HepG2 (cell line): ENCODE measurements around the gene RBM22. TPM values are rescaled to one million over a fixed set of nuclear protein-coding genes. Genes with fewer than 3 reads are reported as not detected.
A peak's percentile ranks its signal among the peaks of the same experiment; 100 is the strongest.

ENCODE experiments used
- ATAC-seq: fragments of 200-7000 bp; cut with Tn5 transposase; 3 replicates; pipeline ENCODE4 v1.9.1; 2020; ENCODE audit warnings: mild to moderate bottlenecking, moderate library complexity
- BruUV-seq: library from RNA; stranded (reverse); fragments of 400-500 nt; replicated peaks from 2 replicates; lab custom pipeline; 2021; lab: Mats Ljungman, UMichigan
- CTCF ChIA-PET: fragments of 300-600 bp; formaldehyde crosslinking; extraction: SDS; loops from one replicate; lab custom pipeline; 2021; ENCODE audit warnings: low total read pairs, inconsistent platforms, low intra/inter-chr PET ratio; lab: Yijun Ruan, JAX
- POLR2A ChIA-PET: fragments of 350-600 bp; sonication (Branson Sonifier 250); formaldehyde crosslinking; loops from one replicate; lab custom pipeline; 2020; ENCODE audit warnings: antibody characterized with exemption, inconsistent platforms; lab: Yijun Ruan, JAX
- DNase-seq: peaks from one replicate; pipeline ENCODE4 v3.0.0-alpha.2; 2015; ENCODE audit warnings: low spot score
- FAIRE-seq: peaks from 3 replicates; lab custom pipeline; 2011; peaks lifted over from hg19 to GRCh38; lab: Jason Lieb, UNC
- H2AFZ ChIP-seq: one replicate; pipeline ENCODE4 v1.6.1; 2011; ENCODE audit warnings: low read length, inconsistent platforms
- H3K27ac ChIP-seq: fragments of 300-600 bp; 3 replicates; pipeline ENCODE4 v1.8.0; 2011; ENCODE audit warnings: mixed run types, mild to moderate bottlenecking, mixed read lengths, low read length, inconsistent platforms; ENCODE audit not compliant: insufficient read depth; ENCODE audit errors: extremely low read length
- H3K27me3 ChIP-seq, 2 experiments: fragments of 200-600 bp in 1 of 2; 2 replicates in 1 of 2; 3 replicates in 1 of 2; pipeline versions ENCODE4 v1.6.0 to v1.8.0; 2011; ENCODE audit warnings: low read length in 2 of 2, mild to moderate bottlenecking in 2 of 2, moderate library complexity in 2 of 2, inconsistent platforms in 1 of 2; ENCODE audit not compliant: insufficient read depth in 2 of 2, control insufficient read depth in 1 of 2
- H3K36me3 ChIP-seq, 2 experiments: fragments of 200-600 bp in 1 of 2; replicated peaks in 1 of 2; 2 replicates in 1 of 2; 3 replicates in 1 of 2; pipeline versions ENCODE4 v1.5.1 to v1.8.0; 2011; ENCODE audit warnings: low read length in 2 of 2, inconsistent platforms in 1 of 2; ENCODE audit not compliant: insufficient read depth in 2 of 2, control insufficient read depth in 1 of 2
- H3K4me1 ChIP-seq: 2 replicates; pipeline ENCODE4 v1.5.1; 2012; ENCODE audit warnings: low read length, inconsistent platforms; ENCODE audit not compliant: insufficient read depth
- H3K4me2 ChIP-seq: 2 replicates; pipeline ENCODE4 v1.6.0; 2011; ENCODE audit warnings: low read depth, low read length, inconsistent platforms
- H3K4me3 ChIP-seq, 3 experiments: fragments of 200-600 bp in 1 of 3; sonication (generic), shearing (Covaris generic) in 1 of 3; replicated peaks in 1 of 3; 2 replicates each; pipeline ENCODE4 v1.5.1; 2011 to 2016; ENCODE audit warnings: low read length in 3 of 3, inconsistent platforms in 2 of 3, low read depth in 2 of 3, mild to moderate bottlenecking in 2 of 3, control low read depth in 1 of 3, mixed read lengths in 1 of 3; ENCODE audit not compliant: insufficient read depth in 1 of 3
- H3K79me2 ChIP-seq: one replicate; pipeline ENCODE4 v1.6.1; 2011; ENCODE audit warnings: low read length, inconsistent platforms; ENCODE audit not compliant: insufficient read depth
- H3K9ac ChIP-seq: 2 replicates; pipeline ENCODE4 v1.6.0; 2011; ENCODE audit warnings: mild to moderate bottlenecking, low read depth, low read length, inconsistent platforms; ENCODE audit not compliant: insufficient read depth
- H3K9me3 ChIP-seq: 2 replicates; pipeline ENCODE4 v1.5.1; 2012; ENCODE audit warnings: mild to moderate bottlenecking, low read length
- H4K20me1 ChIP-seq: 2 replicates; pipeline ENCODE4 v1.6.0; 2011; ENCODE audit warnings: inconsistent platforms, mild to moderate bottlenecking, low read length, moderate library complexity; ENCODE audit not compliant: insufficient read depth
- MTA3 ChIP-seq: sonication (generic); formaldehyde crosslinking; IDR thresholded peaks from 2 replicates; pipeline ENCODE4 v1.4.0; 2020; ENCODE audit warnings: missing genetic modification reagents
- ZNF331 ChIP-seq: sonication (generic); formaldehyde crosslinking; IDR thresholded peaks from 2 replicates; pipeline ENCODE4 v1.4.0; 2020; ENCODE audit warnings: missing genetic modification reagents
- ZNF609 ChIP-seq: sonication (generic); formaldehyde crosslinking; IDR thresholded peaks from 2 replicates; pipeline ENCODE4 v1.4.0; 2020; ENCODE audit warnings: mild to moderate bottlenecking, missing genetic modification reagents, borderline replicate concordance
- whole genome bisulfite sequencing: methylation state at CpG from one replicate; pipeline ENCODE4 v1.1.6; 2017; ENCODE audit warnings: low lambda C conversion rate; 5-methylcytosine and 5-hydroxymethylcytosine counted together
- in situ Hi-C: cut with HindIII; loops from 2 replicates; pipeline ENCODE4 v1.10.0; 2017; ENCODE audit warnings: low pct_unique_long_range_greater_than_20kb; ENCODE audit not compliant: extremely low pct_ligation_motif_present
- intact Hi-C: fragments of 100-400 bp; cut with micrococcal nuclease; formaldehyde crosslinking; loops from one replicate; pipeline ENCODE4 v1.10.0; 2022; ENCODE audit not compliant: unreplicated experiment
- polyA plus RNA-seq, 8 experiments: library from polyadenylated mRNA; depleted of rRNA in 3 of 8; stranded (reverse) in 7 of 8; unstranded in 1 of 8; fragments of >200 nt; fragmentation: Illumina TruSeq in 4 of 8; extraction: Trizol in 4 of 8; gene quantifications; 2 replicates each; pipeline versions ENCODE4 v1.2.1 to v1.2.3, GENCODE V29; 2011 to 2016; ENCODE audit warnings: low read depth in 4 of 8, missing spikeins in 1 of 8, mixed read lengths in 1 of 8; ENCODE audit not compliant: insufficient read depth in 1 of 8
- total RNA-seq, 5 experiments: library from RNA; depleted of rRNA; stranded (reverse); fragments of >200 nt; fragmentation: Illumina TruSeq; extraction: Trizol; gene quantifications; 2 replicates each; pipeline ENCODE4 v1.2.3, GENCODE V29; 2016; ENCODE audit warnings: low read depth in 1 of 5

RBM22 gene
- total and polyA plus RNA-seq, 2 of the 13 experiments (the other 11 are each of a cell fraction or from before 2014, with no cell fraction given) = 28.3 to 35.0 TPM

- no peaks in the 10 kb centered on the region for H3K9me3 ChIP-seq
- no peaks in the 10 kb centered on the region for H3K4me1 ChIP-seq
- no peak overlapping the region for H3K9ac ChIP-seq
- no peaks in the 10 kb centered on the region for H3K79me2 ChIP-seq
- peaks cover 2 to 26% of the 10 kb centered on the region in 2 experiments; a peak in 2 of 5 replicates for H3K27me3 ChIP-seq
- intact Hi-C loops = no loop called here
- no peak for DNase-seq
- H3K4me2 ChIP-seq = peak overlapping the region; percentile 75
- CTCF ChIA-PET = no interaction called here
- H3K4me3 ChIP-seq = peak overlapping the region in 2 of 3 experiments; percentile 65 to 68; a peak in 2 of 6 replicates
- H4K20me1 ChIP-seq = no peaks in the 10 kb centered on the region
- no peaks in the 10 kb centered on the region for H3K36me3 ChIP-seq
- FAIRE-seq = no peak
- no peak; the same call in 2 of the 3 replicates for ATAC-seq
- no peak for TF ChIP-seq ZNF609 (CRISPR knock-in tag)
- TF ChIP-seq MTA3 = no peak
- TF ChIP-seq ZNF331 (CRISPR knock-in tag) = no peak
- POLR2A ChIA-PET = no interaction called here
- no peak overlapping the region for H2AFZ ChIP-seq
- H3K27ac ChIP-seq = no peak overlapping the region
- in situ Hi-C loops = loop anchor here (25.0 kb wide), 1 partner anchor 211 kb away; no protein-coding TSS in a partner anchor
- no TSS peak for BruUV-seq
- WGBS = 60% methylated on average over 7 of the region's 7 CpGs
Measured at GRCh38 chr5:150672884-150673275, 28.0 kb downstream of the RBM22 start.
